Activated CD4-positive, alpha-beta memory T cell treated with anti-CD3 and anti-CD28 coated beads for 36 hours (primary cell): ENCODE data around the gene ASB7. TPM values are rescaled to one million over a fixed set of nuclear protein-coding genes. Genes with fewer than 3 reads are reported as not detected.

Experiments used
- CTCF ChIA-PET: fragments of 350-600 bp; sonication (Branson Sonifier 250); formaldehyde crosslinking; loops from one replicate; lab custom pipeline; 2021; ENCODE audit warnings: antibody characterized with exemption, inconsistent platforms; lab: Charles Lee
- POLR2A ChIA-PET: fragments of 350-600 bp; sonication (Branson Sonifier 250); formaldehyde crosslinking; loops from one replicate; lab custom pipeline; 2021; ENCODE audit warnings: antibody characterized with exemption; lab: Charles Lee
- DNase-seq: peaks from one replicate; pipeline ENCODE4 v3.0.0-alpha.2; 2020
- H3K27ac Mint-ChIP-seq: one replicate; pipeline ENCODE4 v1.8.0; 2021; ENCODE audit warnings: mixed read lengths
- H3K27me3 Mint-ChIP-seq: one replicate; pipeline ENCODE4 v1.8.0; 2021; ENCODE audit warnings: mixed read lengths
- H3K36me3 Mint-ChIP-seq: one replicate; pipeline ENCODE4 v1.8.0; 2021; ENCODE audit warnings: mixed read lengths
- H3K4me1 Mint-ChIP-seq: one replicate; pipeline ENCODE4 v1.8.0; 2021; ENCODE audit warnings: low read depth, mixed read lengths
- H3K4me3 Mint-ChIP-seq: one replicate; pipeline ENCODE4 v1.8.0; 2021; ENCODE audit warnings: mild to moderate bottlenecking, mixed read lengths
- H3K9me3 Mint-ChIP-seq: one replicate; pipeline ENCODE4 v1.8.0; 2021; ENCODE audit warnings: mixed read lengths
- intact Hi-C: fragments of 100-400 bp; cut with micrococcal nuclease; formaldehyde crosslinking; loops from one replicate; pipeline ENCODE4 v1.15.1; 2023
- total RNA-seq, 2 experiments: library from RNA; stranded (reverse); gene quantifications; one replicate each; pipeline ENCODE4 v1.2.3, GENCODE V29; 2021

ASB7 gene
- total RNA-seq, 2 experiments from 2014 or later = 19.6 to 21.3 TPM

GRCh38 chr15:100688549-100689120 lies 86.2 kb downstream of the ASB7 start:
- H3K27ac Mint-ChIP-seq = no peak overlapping the region
- intact Hi-C loops = no loop called here
- H3K4me3 Mint-ChIP-seq = no peak overlapping the region
- no peak for DNase-seq
- H3K27me3 Mint-ChIP-seq = peaks cover 7% of the 10 kb centered on the region
- no peaks in the 10 kb centered on the region for H3K36me3 Mint-ChIP-seq
- ChIA-PET POLR2A (no interaction called here), CTCF (no interaction called here)
- H3K4me1 Mint-ChIP-seq = no peaks in the 10 kb centered on the region
- no peaks in the 10 kb centered on the region for H3K9me3 Mint-ChIP-seq

- Mint-ChIP-seq H3K9me3 (no peaks in the 10 kb centered on the region), H3K27me3 (peaks cover 3% of the 10 kb centered on the region), H3K4me1 (no peaks in the 10 kb centered on the region), H3K4me3 (no peak overlapping the region), H3K27ac (no peak overlapping the region), H3K36me3 (no peaks in the 10 kb centered on the region)
- ChIA-PET CTCF (no interaction called here), POLR2A (no interaction called here)
- no peak for DNase-seq
- intact Hi-C loops = no loop called here
Measured at GRCh38 chr15:100689131-100689899, 86.9 kb downstream of the ASB7 start.

GRCh38 chr15:100690032-100690794 lies 87.8 kb downstream of the ASB7 start:
- H3K4me1 Mint-ChIP-seq = no peaks in the 10 kb centered on the region
- CTCF ChIA-PET = no interaction called here
- no peak for DNase-seq
- H3K27me3 Mint-ChIP-seq = peaks cover 2% of the 10 kb centered on the region
- no peaks in the 10 kb centered on the region for H3K9me3 Mint-ChIP-seq
- POLR2A ChIA-PET = no interaction called here
- no peak overlapping the region for H3K4me3 Mint-ChIP-seq
- intact Hi-C loops = no loop called here
- H3K36me3 Mint-ChIP-seq = no peaks in the 10 kb centered on the region
- H3K27ac Mint-ChIP-seq = no peak overlapping the region

GRCh38 chr15:100690795-100691158 lies 88.4 kb downstream of the ASB7 start:
- no peaks in the 10 kb centered on the region for H3K9me3 Mint-ChIP-seq
- no peak overlapping the region for H3K27ac Mint-ChIP-seq
- peaks cover 4% of the 10 kb centered on the region for H3K27me3 Mint-ChIP-seq
- no peak for DNase-seq
- no peak overlapping the region for H3K4me3 Mint-ChIP-seq
- ChIA-PET POLR2A (no interaction called here), CTCF (no interaction called here)
- H3K36me3 Mint-ChIP-seq = no peaks in the 10 kb centered on the region
- H3K4me1 Mint-ChIP-seq = no peaks in the 10 kb centered on the region
- intact Hi-C loops = no loop called here

- no peaks in the 10 kb centered on the region for H3K9me3 Mint-ChIP-seq
- H3K4me1 Mint-ChIP-seq = no peaks in the 10 kb centered on the region
- no peak overlapping the region for H3K4me3 Mint-ChIP-seq
- intact Hi-C loops = no loop called here
- H3K36me3 Mint-ChIP-seq = no peaks in the 10 kb centered on the region
- POLR2A ChIA-PET = no interaction called here
- no peak for DNase-seq
- CTCF ChIA-PET = no interaction called here
- H3K27ac Mint-ChIP-seq = no peak overlapping the region
- peaks cover 1% of the 10 kb centered on the region for H3K27me3 Mint-ChIP-seq
Measured at GRCh38 chr15:100691321-100691720, 88.9 kb downstream of the ASB7 start.

GRCh38 chr15:100692246-100692645 lies 89.9 kb downstream of the ASB7 start:
- H3K27me3 Mint-ChIP-seq = peaks cover 9% of the 10 kb centered on the region
- no peaks in the 10 kb centered on the region for H3K4me1 Mint-ChIP-seq
- POLR2A ChIA-PET = no interaction called here
- H3K27ac Mint-ChIP-seq = no peak overlapping the region
- peaks cover 3% of the 10 kb centered on the region for H3K9me3 Mint-ChIP-seq
- CTCF ChIA-PET = no interaction called here
- intact Hi-C loops = no loop called here
- H3K4me3 Mint-ChIP-seq = no peak overlapping the region
- no peak for DNase-seq
- H3K36me3 Mint-ChIP-seq = no peaks in the 10 kb centered on the region

GRCh38 chr15:100692671-100693070 lies 90.3 kb downstream of the ASB7 start:
- no peaks in the 10 kb centered on the region for H3K4me1 Mint-ChIP-seq
- POLR2A ChIA-PET = no interaction called here
- intact Hi-C loops = no loop called here
- peaks cover 3% of the 10 kb centered on the region for H3K9me3 Mint-ChIP-seq
- H3K4me3 Mint-ChIP-seq = no peak overlapping the region
- CTCF ChIA-PET = no interaction called here
- no peak overlapping the region for H3K27ac Mint-ChIP-seq
- DNase-seq = no peak
- H3K36me3 Mint-ChIP-seq = no peaks in the 10 kb centered on the region
- peaks cover 9% of the 10 kb centered on the region for H3K27me3 Mint-ChIP-seq

GRCh38 chr15:100693451-100693850 lies 91.1 kb downstream of the ASB7 start:
- ChIA-PET POLR2A (no interaction called here), CTCF (no interaction called here)
- Mint-ChIP-seq H3K27ac (no peak overlapping the region), H3K4me1 (no peaks in the 10 kb centered on the region), H3K36me3 (no peaks in the 10 kb centered on the region), H3K27me3 (peaks cover 9% of the 10 kb centered on the region), H3K9me3 (peaks cover 3% of the 10 kb centered on the region), H3K4me3 (no peak overlapping the region)
- intact Hi-C loops = no loop called here
- no peak for DNase-seq

GRCh38 chr15:100694381-100695021 lies 92.1 kb downstream of the ASB7 start:
- Mint-ChIP-seq H3K27me3 (peaks cover 9% of the 10 kb centered on the region), H3K27ac (no peak overlapping the region), H3K36me3 (no peaks in the 10 kb centered on the region), H3K4me3 (no peak overlapping the region), H3K4me1 (no peaks in the 10 kb centered on the region), H3K9me3 (peaks cover 3% of the 10 kb centered on the region)
- ChIA-PET CTCF (no interaction called here), POLR2A (no interaction called here)
- DNase-seq = no peak
- intact Hi-C loops = no loop called here

GRCh38 chr15:100695048-100695447 lies 92.7 kb downstream of the ASB7 start:
- no peak overlapping the region for H3K27ac Mint-ChIP-seq
- H3K9me3 Mint-ChIP-seq = peaks cover 3% of the 10 kb centered on the region
- H3K4me1 Mint-ChIP-seq = no peaks in the 10 kb centered on the region
- intact Hi-C loops = no loop called here
- no peak overlapping the region for H3K4me3 Mint-ChIP-seq
- ChIA-PET CTCF (no interaction called here), POLR2A (no interaction called here)
- peaks cover 9% of the 10 kb centered on the region for H3K27me3 Mint-ChIP-seq
- DNase-seq = no peak
- no peaks in the 10 kb centered on the region for H3K36me3 Mint-ChIP-seq

GRCh38 chr15:100696452-100696851 lies 94.1 kb downstream of the ASB7 start:
- Mint-ChIP-seq H3K27me3 (peaks cover 9% of the 10 kb centered on the region), H3K4me1 (no peaks in the 10 kb centered on the region), H3K27ac (no peak overlapping the region), H3K9me3 (peaks cover 3% of the 10 kb centered on the region), H3K4me3 (no peak overlapping the region), H3K36me3 (no peaks in the 10 kb centered on the region)
- ChIA-PET POLR2A (no interaction called here), CTCF (no interaction called here)
- DNase-seq = no peak
- intact Hi-C loops = no loop called here
